ENCODE measurements around the gene UBN1. TPM values are rescaled to one million over a fixed set of nuclear protein-coding genes. Genes with fewer than 3 reads are reported as not detected.

UBN1 gene
- total RNA-seq, 2 experiments from 2014 or later: 45.7 to 45.8 TPM

DNA sequence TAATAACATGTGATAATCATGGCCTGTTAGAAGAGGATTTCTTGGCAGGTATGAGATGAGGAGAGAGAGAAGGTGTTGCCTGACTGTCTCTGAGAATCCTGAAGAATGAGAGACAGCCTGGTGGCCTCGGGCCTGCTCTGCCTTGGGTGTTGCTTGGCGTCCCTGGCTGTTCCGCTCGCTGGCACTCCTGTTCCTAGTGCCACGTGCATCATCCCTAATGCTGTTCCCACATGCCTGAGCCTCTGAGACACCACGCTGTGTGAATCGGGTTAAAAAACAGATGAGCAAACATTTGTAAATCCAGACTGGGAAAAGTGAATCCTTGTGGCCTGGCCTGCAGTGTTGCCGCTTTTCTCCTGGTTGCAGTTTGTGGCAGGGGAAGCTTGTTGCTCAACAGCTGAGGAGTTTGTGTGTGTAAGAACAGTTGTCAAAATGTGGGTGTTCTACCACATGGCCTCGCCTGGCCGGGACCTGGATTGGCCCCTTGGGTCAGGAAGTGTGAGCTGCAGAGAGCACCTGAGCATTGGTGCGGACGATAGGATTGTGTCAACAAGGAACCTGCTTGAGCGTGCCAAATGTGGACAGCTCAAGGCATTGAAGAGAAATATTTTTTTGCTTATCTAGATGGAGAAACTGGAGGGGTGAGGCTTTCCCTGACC is 22.0 kb downstream of the UBN1 start:
- POLR2A ChIA-PET: no interaction called here
- H3K36me3 Mint-ChIP-seq (ENCODE audit: low read depth): peaks cover 78% of the 10 kb centered on the region
- DNase-seq: no peak
- TF ChIP-seq, protein P1, sequence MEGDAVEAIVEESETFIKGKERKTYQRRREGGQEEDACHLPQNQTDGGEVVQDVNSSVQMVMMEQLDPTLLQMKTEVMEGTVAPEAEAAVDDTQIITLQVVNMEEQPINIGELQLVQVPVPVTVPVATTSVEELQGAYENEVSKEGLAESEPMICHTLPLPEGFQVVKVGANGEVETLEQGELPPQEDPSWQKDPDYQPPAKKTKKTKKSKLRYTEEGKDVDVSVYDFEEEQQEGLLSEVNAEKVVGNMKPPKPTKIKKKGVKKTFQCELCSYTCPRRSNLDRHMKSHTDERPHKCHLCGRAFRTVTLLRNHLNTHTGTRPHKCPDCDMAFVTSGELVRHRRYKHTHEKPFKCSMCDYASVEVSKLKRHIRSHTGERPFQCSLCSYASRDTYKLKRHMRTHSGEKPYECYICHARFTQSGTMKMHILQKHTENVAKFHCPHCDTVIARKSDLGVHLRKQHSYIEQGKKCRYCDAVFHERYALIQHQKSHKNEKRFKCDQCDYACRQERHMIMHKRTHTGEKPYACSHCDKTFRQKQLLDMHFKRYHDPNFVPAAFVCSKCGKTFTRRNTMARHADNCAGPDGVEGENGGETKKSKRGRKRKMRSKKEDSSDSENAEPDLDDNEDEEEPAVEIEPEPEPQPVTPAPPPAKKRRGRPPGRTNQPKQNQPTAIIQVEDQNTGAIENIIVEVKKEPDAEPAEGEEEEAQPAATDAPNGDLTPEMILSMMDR (IDR thresholded peaks at IDR 0.05): no peak
- intact Hi-C loops (cut with DNase I, micrococcal nuclease): no loop called here
- Histone ChIP-seq H3K36me3 (ENCODE audit: insufficient read depth, low read length) (peaks cover 64% of the 10 kb centered on the region), H3K27ac (ENCODE audit: low read depth in 1 of 2, low read length in 2 of 2) (no peak overlapping the region), H3K4me3 (ENCODE audit: low read length) (no peak overlapping the region), H3K4me1 (ENCODE audit: insufficient read depth, low read length) (no peaks in the 10 kb centered on the region), H3K27me3 (ENCODE audit: control insufficient read depth in 1 of 2, insufficient read depth in 2 of 2, low read length in 2 of 2) (no peaks in the 10 kb centered on the region), H3K9me3 (ENCODE audit: control insufficient read depth in 1 of 2, insufficient read depth in 1 of 2, low read length in 2 of 2) (no peaks in the 10 kb centered on the region)
- ATAC-seq (ENCODE audit: poor library complexity): no peak
- no peak overlapping the region for H3K4me3 Mint-ChIP-seq
- no peaks in the 10 kb centered on the region for H3K9me3 Mint-ChIP-seq
- CTCF ChIA-PET: no interaction called here
- H3K4me1 Mint-ChIP-seq (ENCODE audit: low read depth): peaks cover 21% of the 10 kb centered on the region
- no peak overlapping the region for H3K27ac Mint-ChIP-seq
- H3K27me3 Mint-ChIP-seq: no peaks in the 10 kb centered on the region

DNA sequence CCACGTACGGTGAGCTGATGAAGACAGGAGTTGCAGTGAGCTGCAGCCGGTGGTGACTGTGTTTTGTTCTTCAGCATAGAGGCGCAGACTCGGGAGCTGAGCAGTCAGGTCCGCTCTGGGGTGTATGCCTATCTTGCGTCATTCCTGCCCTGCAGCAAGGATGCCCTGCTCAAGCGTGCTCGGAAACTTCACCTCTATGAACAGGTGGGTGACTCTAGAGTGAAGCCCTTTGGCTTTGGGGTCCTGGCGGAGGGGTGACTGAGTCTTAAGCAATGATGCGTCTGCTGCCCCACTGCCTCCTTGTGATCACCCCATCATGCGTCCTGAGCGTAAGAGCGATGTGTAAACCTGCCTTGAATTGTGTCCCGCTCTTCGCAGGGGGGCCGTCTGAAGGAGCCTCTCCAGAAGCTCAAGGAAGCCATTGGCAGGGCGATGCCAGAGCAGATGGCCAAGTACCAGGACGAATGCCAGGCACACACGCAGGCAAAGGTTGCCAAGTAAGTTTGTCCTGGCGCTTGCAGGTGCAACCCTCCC is 22.9 kb downstream of the UBN1 start:
- Histone ChIP-seq H3K9me3 (ENCODE audit: control insufficient read depth in 1 of 2, insufficient read depth in 1 of 2, low read length in 2 of 2) (no peaks in the 10 kb centered on the region), H3K4me1 (ENCODE audit: insufficient read depth, low read length) (no peaks in the 10 kb centered on the region), H3K36me3 (ENCODE audit: insufficient read depth, low read length) (peaks cover 71% of the 10 kb centered on the region), H3K4me3 (ENCODE audit: low read length) (no peak overlapping the region), H3K27ac (ENCODE audit: low read depth in 1 of 2, low read length in 2 of 2) (no peak overlapping the region), H3K27me3 (ENCODE audit: control insufficient read depth in 1 of 2, insufficient read depth in 2 of 2, low read length in 2 of 2) (no peaks in the 10 kb centered on the region)
- TF ChIP-seq, protein P1 (IDR thresholded peaks at IDR 0.05): no peak
- no peak overlapping the region for H3K4me3 Mint-ChIP-seq
- intact Hi-C loops (cut with DNase I, micrococcal nuclease): no loop called here
- H3K4me1 Mint-ChIP-seq (ENCODE audit: low read depth): peaks cover 11% of the 10 kb centered on the region
- no peak overlapping the region for H3K27ac Mint-ChIP-seq
- ChIA-PET CTCF (no interaction called here), POLR2A (no interaction called here)
- no peaks in the 10 kb centered on the region for H3K27me3 Mint-ChIP-seq
- H3K9me3 Mint-ChIP-seq: no peaks in the 10 kb centered on the region
- peaks cover 81% of the 10 kb centered on the region for H3K36me3 Mint-ChIP-seq (ENCODE audit: low read depth)
- no peak for ATAC-seq (ENCODE audit: poor library complexity)
- DNase-seq: no peak

DNA sequence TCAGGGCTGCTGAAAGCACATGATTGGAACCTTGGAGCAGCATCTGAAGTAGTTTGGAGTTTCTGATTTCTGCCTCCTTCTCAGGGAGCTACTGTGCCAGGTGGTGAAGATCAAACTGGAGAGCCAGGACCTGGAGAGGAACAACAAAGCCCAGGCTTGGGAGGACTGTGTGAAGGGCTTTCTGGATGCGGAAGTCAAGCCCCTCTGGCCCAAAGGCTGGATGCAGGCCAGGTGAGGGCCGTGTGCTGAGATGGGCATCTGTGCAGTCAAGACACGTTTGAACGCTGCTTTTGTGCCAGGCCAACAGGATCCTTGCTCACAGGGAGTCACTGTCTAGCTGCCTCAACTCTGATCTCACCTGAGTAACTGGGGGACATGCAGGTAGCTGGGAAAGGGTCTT is 23.8 kb downstream of the UBN1 start:
- no peak overlapping the region for H3K4me3 ChIP-seq (ENCODE audit: low read length)
- H3K4me3 Mint-ChIP-seq: no peak overlapping the region
- H3K9me3 ChIP-seq (ENCODE audit: control insufficient read depth in 1 of 2, insufficient read depth in 1 of 2, low read length in 2 of 2): no peaks in the 10 kb centered on the region
- DNase-seq (no peak), ATAC-seq (ENCODE audit: poor library complexity) (no peak)
- no peak overlapping the region for H3K27ac Mint-ChIP-seq
- TF ChIP-seq, protein P1 (IDR thresholded peaks at IDR 0.05): no peak
- POLR2A ChIA-PET: no interaction called here
- CTCF ChIA-PET: no interaction called here
- no peak overlapping the region for H3K27ac ChIP-seq (ENCODE audit: low read depth in 1 of 2, low read length in 2 of 2)
- no peaks in the 10 kb centered on the region for H3K4me1 ChIP-seq (ENCODE audit: insufficient read depth, low read length)
- no peaks in the 10 kb centered on the region for H3K9me3 Mint-ChIP-seq
- peaks cover 89% of the 10 kb centered on the region for H3K36me3 Mint-ChIP-seq (ENCODE audit: low read depth)
- H3K27me3 ChIP-seq (ENCODE audit: control insufficient read depth in 1 of 2, insufficient read depth in 2 of 2, low read length in 2 of 2): no peaks in the 10 kb centered on the region
- H3K27me3 Mint-ChIP-seq: no peaks in the 10 kb centered on the region
- peaks cover 77% of the 10 kb centered on the region for H3K36me3 ChIP-seq (ENCODE audit: insufficient read depth, low read length)
- H3K4me1 Mint-ChIP-seq (ENCODE audit: low read depth): peaks cover 10% of the 10 kb centered on the region
- intact Hi-C loops (cut with DNase I, micrococcal nuclease): no loop called here

Measured in CD4-positive, alpha-beta T cell (primary cell).